Hepatocyte (in vitro differentiated cells): ENCODE results near the gene STK38.

Source experiments
- CTCF ChIP-seq: fragments of 200-600 bp; sonication (generic); IDR thresholded peaks from 2 replicates; pipeline ENCODE4 v1.5.1; 2016; ENCODE audit warnings: antibody characterized with exemption, mild to moderate bottlenecking; ENCODE audit not compliant: poor library complexity
- EZH2 ChIP-seq: fragments of 200-600 bp; sonication (generic); IDR thresholded peaks from 2 replicates; pipeline ENCODE4 v1.6.1; 2016; ENCODE audit warnings: antibody characterized with exemption, mild to moderate bottlenecking, borderline replicate concordance

- TF ChIP-seq CTCF (no peak), EZH2 (no peak)
Observed at GRCh38 chr6:36546920-36547645, at the start of gene STK38.
